Measurements from ENCODE around the gene SMYD3.

GRCh38 chr1:245827301-245827700 is 679.8 kb downstream of the SMYD3 start:
- TF ChIP-seq POLR2A (IDR thresholded peaks at IDR 0.05; ENCODE audit: low read length), result no peak
- no peak for TF ChIP-seq GATA1 (IDR thresholded peaks at IDR 0.05; ENCODE audit: low read depth, low read length)
